Cardiac fibroblast (primary cell): ENCODE data around the gene SPEG.

ENCODE experiments used
- DNase-seq, 2 donors: peaks; one replicate each; pipeline versions ENCODE4 v3.0.0 to v3.0.0-alpha.2; 2010; ENCODE audit warnings: low read depth in 2 of 2
- H3K4me3 ChIP-seq, 2 donors: replicated peaks in 1 of 2; 1 replicate in 1 of 2; 2 replicates in 1 of 2; pipeline ENCODE4 v1.5.1; 2011; ENCODE audit warnings: low read depth in 2 of 2, low read length in 2 of 2, mild to moderate bottlenecking in 2 of 2, moderate library complexity in 1 of 2
- CTCF ChIP-seq: IDR thresholded peaks from one replicate; pipeline ENCODE4 v1.5.1; 2011; ENCODE audit warnings: low read depth, mild to moderate bottlenecking, low read length, inconsistent platforms

The SPEG gene

GRCh38 chr2:219423652-219424377 lies 10.8 kb upstream of the SPEG start:
- H3K4me3 ChIP-seq, result no peak overlapping the region
- TF ChIP-seq CTCF, result no peak
- DNase-seq, result no peak

GRCh38 chr2:219425238-219426067 lies 9.2 kb upstream of the SPEG start:
- H3K4me3 ChIP-seq, result no peak overlapping the region
- TF ChIP-seq CTCF, result no peak
- no peak for DNase-seq

GRCh38 chr2:219426068-219426443 lies 8.6 kb upstream of the SPEG start:
- no peak overlapping the region for H3K4me3 ChIP-seq
- no peak for TF ChIP-seq CTCF
- DNase-seq, result no peak

GRCh38 chr2:219426534-219427136 lies 8.0 kb upstream of the SPEG start:
- no peak for TF ChIP-seq CTCF
- DNase-seq, result no peak

GRCh38 chr2:219428469-219428868 lies 6.2 kb upstream of the SPEG start:
- TF ChIP-seq CTCF, result no peak
- no peak for DNase-seq

More at GRCh38 chr2:219426534-219427136, 8.0 kb upstream of the SPEG start:
- no peak overlapping the region for H3K4me3 ChIP-seq

GRCh38 chr2:219429958-219430606 lies 4.6 kb upstream of the SPEG start:
- TF ChIP-seq CTCF, result no peak
- DNase-seq, result no peak
- H3K4me3 ChIP-seq, result no peak overlapping the region

More at GRCh38 chr2:219428469-219428868, 6.2 kb upstream of the SPEG start:
- no peak overlapping the region for H3K4me3 ChIP-seq
